Measurements from ENCODE around the gene SASH1.

DNA sequence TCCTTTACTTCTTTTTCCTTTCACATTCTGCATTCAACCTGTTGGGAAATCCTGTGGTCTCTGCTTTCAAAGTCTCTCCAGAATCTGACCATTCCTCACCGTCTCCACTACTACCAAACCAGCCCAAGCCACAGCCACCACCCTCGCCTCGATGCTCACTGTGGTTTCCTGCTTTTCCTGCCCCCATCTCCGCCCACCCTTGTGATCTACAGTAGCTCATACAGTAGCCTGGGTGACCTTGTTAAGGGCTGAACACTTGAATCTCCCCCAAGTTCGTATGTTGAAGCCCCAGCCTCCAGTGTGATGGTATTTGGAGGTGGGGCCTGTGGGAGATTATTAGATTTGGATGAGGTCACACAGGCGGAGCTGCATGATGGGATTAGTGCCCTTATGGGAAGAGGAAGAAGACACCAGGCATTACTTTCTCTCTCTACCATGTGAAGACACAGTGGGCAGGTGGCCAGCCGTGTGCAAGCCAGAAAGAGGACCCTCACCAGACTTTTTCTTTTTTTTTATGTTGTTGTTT is 215.2 kb downstream of the SASH1 start:
- TF ChIP-seq, protein P1, sequence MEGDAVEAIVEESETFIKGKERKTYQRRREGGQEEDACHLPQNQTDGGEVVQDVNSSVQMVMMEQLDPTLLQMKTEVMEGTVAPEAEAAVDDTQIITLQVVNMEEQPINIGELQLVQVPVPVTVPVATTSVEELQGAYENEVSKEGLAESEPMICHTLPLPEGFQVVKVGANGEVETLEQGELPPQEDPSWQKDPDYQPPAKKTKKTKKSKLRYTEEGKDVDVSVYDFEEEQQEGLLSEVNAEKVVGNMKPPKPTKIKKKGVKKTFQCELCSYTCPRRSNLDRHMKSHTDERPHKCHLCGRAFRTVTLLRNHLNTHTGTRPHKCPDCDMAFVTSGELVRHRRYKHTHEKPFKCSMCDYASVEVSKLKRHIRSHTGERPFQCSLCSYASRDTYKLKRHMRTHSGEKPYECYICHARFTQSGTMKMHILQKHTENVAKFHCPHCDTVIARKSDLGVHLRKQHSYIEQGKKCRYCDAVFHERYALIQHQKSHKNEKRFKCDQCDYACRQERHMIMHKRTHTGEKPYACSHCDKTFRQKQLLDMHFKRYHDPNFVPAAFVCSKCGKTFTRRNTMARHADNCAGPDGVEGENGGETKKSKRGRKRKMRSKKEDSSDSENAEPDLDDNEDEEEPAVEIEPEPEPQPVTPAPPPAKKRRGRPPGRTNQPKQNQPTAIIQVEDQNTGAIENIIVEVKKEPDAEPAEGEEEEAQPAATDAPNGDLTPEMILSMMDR (IDR thresholded peaks at IDR 0.05; ENCODE audit: poor library complexity, severe bottlenecking): no peak
- TF ChIP-seq EP300 (conservative IDR thresholded peaks at IDR 0.05; ENCODE audit: poor library complexity, severe bottlenecking) (no peak), POLR2AphosphoS5 (IDR thresholded peaks at IDR 0.05) (no peak), SMC3 (conservative IDR thresholded peaks at IDR 0.05; ENCODE audit: poor library complexity) (no peak), TAF1 (IDR thresholded peaks at IDR 0.05; ENCODE audit: low read depth) (no peak), EZH2 (IDR thresholded peaks at IDR 0.05; ENCODE audit: borderline replicate concordance, insufficient read depth, low read length, poor library complexity, severe bottlenecking) (no peak), RAD21 (conservative IDR thresholded peaks at IDR 0.05) (no peak), MXI1 (conservative IDR thresholded peaks at IDR 0.05; ENCODE audit: poor library complexity, severe bottlenecking) (no peak)
- TF ChIP-seq, protein P2, sequence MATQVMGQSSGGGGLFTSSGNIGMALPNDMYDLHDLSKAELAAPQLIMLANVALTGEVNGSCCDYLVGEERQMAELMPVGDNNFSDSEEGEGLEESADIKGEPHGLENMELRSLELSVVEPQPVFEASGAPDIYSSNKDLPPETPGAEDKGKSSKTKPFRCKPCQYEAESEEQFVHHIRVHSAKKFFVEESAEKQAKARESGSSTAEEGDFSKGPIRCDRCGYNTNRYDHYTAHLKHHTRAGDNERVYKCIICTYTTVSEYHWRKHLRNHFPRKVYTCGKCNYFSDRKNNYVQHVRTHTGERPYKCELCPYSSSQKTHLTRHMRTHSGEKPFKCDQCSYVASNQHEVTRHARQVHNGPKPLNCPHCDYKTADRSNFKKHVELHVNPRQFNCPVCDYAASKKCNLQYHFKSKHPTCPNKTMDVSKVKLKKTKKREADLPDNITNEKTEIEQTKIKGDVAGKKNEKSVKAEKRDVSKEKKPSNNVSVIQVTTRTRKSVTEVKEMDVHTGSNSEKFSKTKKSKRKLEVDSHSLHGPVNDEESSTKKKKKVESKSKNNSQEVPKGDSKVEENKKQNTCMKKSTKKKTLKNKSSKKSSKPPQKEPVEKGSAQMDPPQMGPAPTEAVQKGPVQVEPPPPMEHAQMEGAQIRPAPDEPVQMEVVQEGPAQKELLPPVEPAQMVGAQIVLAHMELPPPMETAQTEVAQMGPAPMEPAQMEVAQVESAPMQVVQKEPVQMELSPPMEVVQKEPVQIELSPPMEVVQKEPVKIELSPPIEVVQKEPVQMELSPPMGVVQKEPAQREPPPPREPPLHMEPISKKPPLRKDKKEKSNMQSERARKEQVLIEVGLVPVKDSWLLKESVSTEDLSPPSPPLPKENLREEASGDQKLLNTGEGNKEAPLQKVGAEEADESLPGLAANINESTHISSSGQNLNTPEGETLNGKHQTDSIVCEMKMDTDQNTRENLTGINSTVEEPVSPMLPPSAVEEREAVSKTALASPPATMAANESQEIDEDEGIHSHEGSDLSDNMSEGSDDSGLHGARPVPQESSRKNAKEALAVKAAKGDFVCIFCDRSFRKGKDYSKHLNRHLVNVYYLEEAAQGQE (IDR thresholded peaks at IDR 0.05; ENCODE audit: borderline replicate concordance): no peak

All from neural cell (in vitro differentiated cells).